ENCODE measurements around the gene KCNK18.

GRCh38 chr10:117197189-117197588 is at the start of gene KCNK18:
- TF ChIP-seq NFIC (IDR thresholded peaks at IDR 0.05) (no peak), RAD21 (IDR thresholded peaks at IDR 0.05; ENCODE audit: low read depth) (no peak), YY1 (IDR thresholded peaks at IDR 0.05; ENCODE audit: low read depth) (no peak), EP300 (IDR thresholded peaks at IDR 0.05; ENCODE audit: borderline replicate concordance) (no peak), MAX (IDR thresholded peaks at IDR 0.05) (no peak), CEBPB (IDR thresholded peaks at IDR 0.05) (no peak)

Measured in Ishikawa (cell line).